GM19099 (cell line): ENCODE results near the gene CCL25.

Source experiments
- POLR2A ChIP-seq: IDR thresholded peaks from 3 replicates; pipeline ENCODE4 v1.6.1; 2011; ENCODE audit warnings: low read depth; ENCODE audit not compliant: insufficient read length; ENCODE audit errors: extremely low read depth

The CCL25 gene

DNA sequence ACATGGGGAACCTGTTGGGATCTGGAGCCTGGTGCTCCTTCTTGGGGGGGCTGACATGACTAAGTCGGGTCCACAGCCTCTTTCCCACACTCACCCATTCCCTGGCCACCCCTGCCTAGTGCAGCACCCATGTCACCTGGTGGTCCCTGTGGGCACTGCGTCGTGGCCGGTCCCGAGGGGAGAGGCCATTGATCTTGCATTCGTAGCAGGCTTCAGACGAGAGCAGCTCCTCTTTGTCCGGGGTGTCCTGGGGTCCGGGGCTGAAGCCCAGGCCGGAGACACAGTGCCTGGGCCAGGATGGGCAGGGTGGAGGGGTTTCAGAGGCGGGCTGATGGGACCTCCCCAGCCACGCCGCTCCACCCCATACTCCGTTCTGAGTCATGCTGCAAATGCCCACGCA is 19.4 kb downstream of the CCL25 start:
- no peak for TF ChIP-seq POLR2A

GRCh38 chr19:8074501-8074900 is 21.9 kb downstream of the CCL25 start:
- no peak for TF ChIP-seq POLR2A

- TF ChIP-seq POLR2A, result no peak
Measured at GRCh38 chr19:8075158-8076074, 22.9 kb downstream of the CCL25 start.

DNA sequence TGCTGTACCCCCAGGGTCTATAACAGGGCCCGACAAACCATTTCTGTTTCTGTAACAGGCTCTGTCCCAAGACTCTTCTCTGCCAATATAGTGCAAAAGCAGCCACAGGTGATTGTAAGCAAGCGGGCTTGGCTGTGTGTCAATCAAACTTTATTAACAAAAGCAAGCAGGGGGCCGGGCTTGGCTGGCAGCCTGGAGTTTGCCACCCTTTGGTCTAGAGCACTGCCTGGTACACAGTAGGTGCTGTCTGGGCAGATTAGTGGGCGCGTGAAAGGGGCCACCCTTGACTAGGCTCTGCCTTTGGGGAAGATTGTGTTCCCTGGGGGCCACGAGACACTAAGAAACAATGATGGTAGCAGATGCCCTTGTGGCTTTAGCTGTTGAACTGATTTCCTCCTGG is 27.4 kb downstream of the CCL25 start:
- TF ChIP-seq POLR2A, result no peak

- TF ChIP-seq POLR2A, result no peak
Measured at GRCh38 chr19:8080832-8081231, 28.3 kb downstream of the CCL25 start.

GRCh38 chr19:8081569-8082550 is 29.3 kb downstream of the CCL25 start:
- no peak for TF ChIP-seq POLR2A

DNA sequence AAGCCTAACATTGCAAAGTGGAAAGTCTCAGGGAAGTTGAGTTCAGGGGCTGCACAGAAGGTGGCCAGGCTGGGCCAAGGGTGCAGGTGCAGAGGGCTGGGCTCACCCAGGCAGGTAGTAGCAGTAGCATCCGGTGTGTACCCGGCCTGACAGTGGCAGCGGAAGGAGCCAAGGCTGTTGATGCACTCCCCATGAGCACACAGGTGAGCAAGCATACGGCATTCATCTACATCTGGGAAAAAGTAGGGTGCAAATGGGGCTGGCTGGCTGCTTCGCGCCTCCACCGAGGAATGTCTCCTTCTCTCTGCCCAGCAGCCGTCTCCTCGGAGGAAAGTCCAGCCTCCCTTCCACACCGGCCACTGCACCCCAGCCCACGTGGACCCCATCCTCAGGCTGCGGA is 30.6 kb downstream of the CCL25 start:
- no peak for TF ChIP-seq POLR2A

DNA sequence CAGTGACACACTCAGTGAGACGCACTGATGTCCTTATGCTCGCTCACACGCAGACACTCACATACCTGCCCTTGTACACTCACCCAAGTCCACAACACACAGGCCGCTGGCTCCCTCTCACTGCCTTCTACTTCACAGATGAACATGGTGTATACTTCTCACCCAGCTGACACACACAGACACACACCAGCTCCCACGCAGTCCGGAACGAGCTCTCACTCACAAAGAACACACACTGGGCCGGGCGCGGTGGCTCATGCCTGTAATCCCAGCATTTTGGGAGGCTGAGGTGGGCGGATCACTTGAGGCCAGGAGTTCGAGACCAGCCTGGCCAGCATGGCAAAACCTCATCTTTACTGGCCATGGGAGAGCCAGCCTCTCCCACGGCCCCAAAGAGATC is 31.6 kb downstream of the CCL25 start:
- no peak for TF ChIP-seq POLR2A

DNA sequence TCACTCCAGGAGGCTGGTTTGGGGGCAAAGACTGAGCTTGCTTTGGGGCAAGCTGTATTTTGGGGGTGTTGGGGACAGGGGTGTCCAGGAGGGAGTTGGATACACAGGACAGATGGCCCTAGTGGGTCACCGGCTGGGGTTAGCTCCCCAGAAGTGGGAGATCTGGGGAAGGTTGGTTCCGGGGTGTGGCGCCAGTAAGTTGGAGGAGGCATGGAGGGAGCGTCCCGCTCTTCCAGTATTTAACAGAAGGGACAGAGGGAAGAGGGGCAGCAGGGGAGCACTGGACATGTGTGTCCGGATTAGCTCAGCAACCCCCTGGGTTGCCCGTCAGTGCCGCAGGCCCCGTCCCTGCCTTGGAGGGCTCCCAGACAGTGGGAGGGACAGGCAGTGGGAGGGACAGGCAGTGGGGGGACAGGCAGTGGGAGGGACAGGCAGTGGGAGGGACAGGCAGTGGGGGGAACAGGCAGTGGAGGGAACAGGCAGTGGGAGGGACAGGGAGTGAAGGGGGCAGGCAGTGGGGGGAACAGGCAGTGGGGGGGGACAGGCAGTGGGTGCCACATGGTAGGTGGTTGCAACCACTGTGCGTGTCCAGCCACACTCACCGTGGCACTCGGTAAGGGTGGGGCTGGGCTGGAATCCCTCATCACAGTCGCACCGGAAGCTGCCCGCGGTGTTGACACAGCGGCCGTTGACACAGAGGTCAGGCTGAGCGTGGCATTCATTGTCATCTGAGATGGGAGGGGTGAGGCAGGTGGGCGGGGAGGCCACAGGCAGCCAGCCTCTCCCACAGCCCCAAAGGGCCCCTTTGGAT is 33.2 kb downstream of the CCL25 start:
- no peak for TF ChIP-seq POLR2A

DNA sequence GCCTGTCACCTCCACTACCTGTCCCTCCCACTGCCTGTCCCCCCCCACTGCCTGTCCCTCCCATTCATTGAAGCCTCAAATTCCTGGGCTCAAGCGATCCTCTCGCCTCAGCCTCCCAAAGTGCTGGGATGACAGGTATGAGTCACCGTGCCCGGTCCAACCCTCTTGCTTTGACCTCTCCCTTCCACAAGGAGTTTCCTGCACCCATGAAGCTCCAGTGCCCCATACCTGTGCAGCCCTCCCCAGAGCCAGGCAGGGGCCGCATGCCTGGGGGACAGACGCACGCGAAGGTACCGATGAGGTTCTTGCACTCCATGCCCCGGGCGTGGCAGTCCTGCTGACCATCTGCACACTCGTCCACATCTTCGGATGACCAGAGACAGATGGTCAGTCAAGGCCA is 34.3 kb downstream of the CCL25 start:
- TF ChIP-seq POLR2A, result no peak

GRCh38 chr19:8087876-8088275 is 35.3 kb downstream of the CCL25 start:
- no peak for TF ChIP-seq POLR2A

GRCh38 chr19:8088752-8089663 is 36.4 kb downstream of the CCL25 start:
- no peak for TF ChIP-seq POLR2A

DNA sequence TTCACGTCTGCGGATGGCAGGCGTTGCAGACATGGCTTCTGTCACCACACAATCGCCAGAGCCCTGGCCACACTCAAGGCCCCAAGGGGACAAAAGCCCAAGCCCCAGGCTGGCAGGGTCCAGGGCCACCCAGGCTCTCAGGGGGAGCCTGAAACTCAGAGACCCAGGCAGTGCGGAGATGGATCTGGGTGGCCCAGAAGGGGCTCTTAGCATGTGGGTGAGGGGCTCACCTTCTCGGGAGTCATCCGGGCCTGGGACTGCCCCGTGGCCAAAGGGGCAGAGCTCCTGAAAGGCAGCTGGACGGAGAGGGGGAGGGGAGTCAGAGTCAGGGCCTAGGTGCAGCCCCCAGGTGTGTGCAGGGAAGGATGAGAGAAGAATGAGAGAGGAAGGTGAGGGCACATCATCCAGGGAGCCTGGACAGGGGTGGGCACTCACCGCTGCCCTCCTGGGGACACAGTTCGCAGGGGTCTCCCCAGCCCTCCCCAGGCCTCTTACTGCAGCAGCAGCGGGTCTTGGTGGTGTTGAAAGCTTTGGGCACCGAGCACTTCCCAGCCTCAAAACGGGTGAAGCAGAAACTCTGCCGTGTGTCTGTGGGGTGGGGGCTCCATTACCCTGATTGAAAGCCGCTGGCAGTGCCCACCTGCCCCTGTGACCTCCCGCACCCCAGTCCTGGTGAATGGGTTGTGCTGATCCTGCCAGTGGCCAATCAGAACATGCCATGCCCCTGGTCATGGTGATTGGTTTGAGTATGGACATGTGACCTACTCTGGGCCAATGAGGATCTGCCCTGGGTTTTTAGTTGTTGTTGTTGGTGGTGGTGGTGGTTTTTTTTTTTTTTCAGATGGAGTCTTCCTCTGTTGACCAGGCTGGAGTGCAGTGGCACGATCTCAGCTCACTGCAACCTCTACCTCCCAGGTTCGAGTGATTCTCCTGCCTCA is 37.4 kb downstream of the CCL25 start:
- no peak for TF ChIP-seq POLR2A

- TF ChIP-seq POLR2A, result no peak
Measured at GRCh38 chr19:8090950-8091349, 38.4 kb downstream of the CCL25 start.
